GM21723 (cell line): ENCODE results near the gene SH2D4B.

Experiments
- ATAC-seq: cut with Tn5 transposase; IDR thresholded peaks from one replicate; pipeline ENCODE4 v1.9.1; 2021; ENCODE audit warnings: mild to moderate bottlenecking, moderate library complexity; ENCODE audit not compliant: unreplicated experiment

The SH2D4B gene

DNA sequence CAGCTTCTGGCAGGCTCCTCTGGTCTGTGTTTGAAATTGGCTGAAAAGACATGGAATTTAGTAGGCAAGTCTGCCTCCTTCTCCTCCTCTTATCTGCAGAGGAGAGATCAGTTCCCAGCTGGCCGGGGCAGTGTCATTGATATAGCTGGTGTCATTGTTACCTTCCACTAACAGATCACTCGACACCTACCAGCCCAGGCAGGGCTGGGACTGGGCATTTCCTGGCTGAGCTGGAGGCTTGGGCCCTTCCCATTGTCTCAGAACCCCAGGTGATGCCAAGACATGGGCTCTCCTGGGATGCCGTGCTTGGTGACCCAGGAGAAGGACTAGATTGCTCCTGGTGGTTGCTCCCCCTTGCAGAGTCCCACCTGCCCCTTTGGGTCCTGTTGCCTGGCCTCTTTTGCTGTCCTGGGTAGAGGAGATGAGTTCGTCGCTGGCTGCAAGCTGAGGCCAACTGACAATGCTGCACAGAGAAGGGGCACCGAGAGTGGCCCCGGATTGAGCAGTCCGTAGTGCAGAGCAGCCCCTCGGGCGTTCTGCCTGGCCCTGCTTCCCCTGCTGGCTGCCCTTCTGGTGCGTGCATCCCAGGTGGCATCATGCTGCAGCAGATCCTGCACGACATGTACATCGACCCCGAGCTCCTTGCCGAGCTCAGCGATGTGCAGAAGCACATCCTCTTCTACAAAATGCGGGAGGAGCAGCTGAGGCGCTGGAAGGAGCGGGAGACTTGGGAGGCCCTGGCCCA lies at the start of gene SH2D4B:
Gene SH2D4B (plus strand): TSS at position 167 of the 745 bp plus-strand sequence. CDS start 430 bp downstream, at position 597.
- ATAC-seq: no peak

DNA sequence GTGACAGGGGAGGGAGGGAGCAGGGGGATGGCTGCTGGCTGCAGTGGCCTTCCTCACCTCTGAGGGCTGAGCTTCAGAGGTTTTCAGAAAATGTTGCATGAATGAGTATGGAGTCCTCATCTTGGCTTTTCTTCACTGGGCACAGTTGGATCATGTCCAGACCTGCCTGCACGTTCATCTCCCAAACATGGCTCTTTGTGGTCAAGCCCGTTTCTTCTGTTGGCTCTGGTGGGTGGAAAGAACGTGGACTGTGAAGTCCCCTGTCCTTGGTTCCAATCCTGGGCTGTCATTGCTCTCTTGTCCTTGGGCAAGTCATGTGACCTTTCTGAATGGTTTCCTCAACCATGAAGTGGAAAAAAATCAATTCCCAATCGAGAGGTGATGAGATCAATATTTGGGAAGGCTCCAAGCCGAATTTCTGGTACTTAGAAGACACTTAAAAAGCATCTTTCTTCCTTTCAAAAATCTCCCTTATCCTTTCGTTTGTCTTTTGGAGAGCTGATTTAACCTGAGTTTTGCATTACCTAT lies 49.1 kb upstream of the SH2D4B start:
- no peak for ATAC-seq

DNA sequence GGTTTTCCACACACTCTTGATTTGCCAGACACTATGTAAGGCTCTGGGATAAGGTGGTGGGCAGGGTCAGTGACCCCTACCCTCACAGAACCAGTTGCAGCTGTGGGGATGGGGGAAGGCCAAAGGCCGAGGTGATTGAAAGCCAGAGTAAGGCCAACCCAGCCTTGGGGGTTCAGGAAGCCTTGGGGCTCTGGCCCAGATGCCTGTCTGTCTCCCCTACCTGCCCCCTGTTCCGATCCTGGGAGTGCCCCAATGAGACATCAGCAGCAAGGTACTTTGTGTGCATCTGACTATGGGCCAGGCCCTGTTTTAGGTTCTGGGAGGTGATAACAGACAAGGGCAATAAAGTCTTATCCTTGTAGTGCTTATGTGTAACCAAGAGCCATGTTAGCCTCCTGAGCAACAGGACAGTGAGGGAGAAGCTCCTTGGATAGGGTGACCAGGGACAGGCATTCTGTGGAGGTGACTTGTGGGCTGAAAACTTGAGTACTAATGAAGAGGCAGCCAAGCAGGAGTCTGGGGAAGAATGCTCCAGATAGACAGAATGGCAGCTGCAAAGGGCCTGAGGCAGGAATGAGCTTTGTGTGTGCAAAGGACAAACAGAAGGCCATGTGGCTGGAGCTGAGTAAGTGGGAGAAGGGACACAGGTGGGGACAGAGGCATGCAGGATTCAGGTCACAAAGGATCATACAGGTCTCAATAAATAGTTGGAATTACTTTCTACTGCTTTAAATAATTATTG lies 48.2 kb upstream of the SH2D4B start:
- no peak for ATAC-seq

DNA sequence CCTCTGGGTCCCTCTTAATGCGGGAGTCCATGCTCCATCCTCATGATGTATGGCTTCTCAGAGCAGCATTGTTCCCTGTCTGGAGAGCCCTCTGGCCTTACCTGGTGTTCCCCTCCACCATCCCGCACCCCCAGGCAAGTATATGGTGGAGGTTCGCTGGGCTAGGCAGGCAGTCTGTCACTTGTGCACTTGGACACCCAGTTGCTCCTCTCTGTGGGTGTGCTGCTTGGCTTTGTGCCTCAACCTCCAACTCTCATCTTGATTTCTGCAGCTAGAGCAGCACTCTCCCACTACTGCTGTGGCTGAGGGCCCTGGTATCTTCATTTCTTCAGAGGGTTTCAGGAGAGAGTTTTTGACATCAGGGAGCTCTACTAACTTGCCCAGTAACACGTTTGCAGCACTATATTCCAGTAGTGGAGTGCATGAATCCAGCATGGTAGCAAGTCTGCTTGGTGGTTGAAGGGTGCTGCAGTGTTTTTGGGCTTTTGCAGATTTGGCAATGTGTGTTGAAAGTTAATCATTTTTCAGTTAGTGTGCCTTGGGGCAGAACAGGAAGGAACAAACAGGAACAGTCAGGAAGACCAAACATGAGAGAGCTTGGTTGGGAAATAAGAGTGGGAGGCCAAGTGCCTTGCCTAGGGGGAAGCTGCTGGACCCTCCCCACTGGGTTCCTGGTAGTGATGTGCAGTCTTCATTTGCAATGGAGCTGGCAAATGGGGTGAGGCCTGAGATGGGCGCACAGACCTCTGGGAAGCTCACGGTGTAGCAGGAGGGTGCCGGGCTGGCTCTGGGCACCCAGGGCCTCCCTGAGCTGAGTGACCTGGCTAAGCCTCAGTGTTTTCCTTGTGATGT lies 46.2 kb upstream of the SH2D4B start:
- no peak for ATAC-seq

DNA sequence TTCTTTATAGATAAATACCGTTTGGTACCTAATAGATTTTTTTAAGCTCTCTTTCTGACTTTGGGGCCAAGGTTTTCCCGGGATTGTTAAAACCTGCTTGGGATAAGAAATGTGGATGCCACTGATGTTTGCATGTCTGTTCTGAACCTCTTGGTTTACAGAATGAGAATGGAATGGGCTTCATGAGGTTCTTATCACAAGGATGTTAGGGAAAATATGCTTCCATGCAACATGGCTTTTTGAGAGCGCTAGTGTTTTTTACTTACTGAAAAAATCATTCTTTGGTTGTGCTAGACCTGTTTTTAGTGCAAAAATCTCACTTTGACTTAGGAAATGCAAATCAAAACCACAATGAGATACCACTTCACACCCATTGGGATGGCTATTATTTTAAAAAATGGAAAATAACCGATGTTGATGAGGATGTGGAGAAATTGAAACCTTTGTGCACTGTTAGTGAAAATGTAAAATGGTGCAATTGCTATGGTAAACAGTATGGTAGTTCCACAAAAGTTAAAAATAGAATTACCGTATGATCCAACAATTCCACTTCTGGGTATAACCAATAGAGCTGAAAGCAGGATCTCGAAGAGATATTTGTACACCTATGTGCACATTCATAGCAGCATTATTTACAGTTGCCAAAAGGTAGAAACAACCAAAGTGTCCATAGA lies 44.7 kb upstream of the SH2D4B start:
- ATAC-seq: peak; percentile 37

DNA sequence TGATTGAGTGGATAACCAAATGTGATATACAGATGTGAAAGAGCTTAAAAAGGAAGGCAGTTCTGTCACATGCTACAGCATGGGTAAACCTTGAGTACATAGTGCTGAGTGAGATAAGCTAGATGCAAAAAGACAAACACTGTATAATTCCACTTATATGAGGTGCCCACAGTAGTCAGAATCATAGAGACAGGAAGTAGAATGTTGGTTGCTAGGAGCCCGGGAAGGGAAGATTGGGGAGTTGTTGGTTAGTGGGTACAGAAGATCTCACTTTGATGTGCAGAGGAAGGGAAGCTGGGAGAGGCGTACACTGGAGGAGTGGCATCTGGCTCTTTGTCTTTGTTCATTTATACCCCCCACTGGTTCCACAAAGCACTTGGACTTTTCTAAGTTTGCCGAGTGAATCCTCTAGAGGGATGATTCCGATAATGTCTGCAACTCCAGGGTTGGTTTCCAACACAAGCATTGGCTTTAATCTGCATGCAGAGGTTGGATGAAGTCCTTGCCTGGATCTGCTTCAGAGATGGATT lies 44.1 kb upstream of the SH2D4B start:
- peak; percentile 56 for ATAC-seq

DNA sequence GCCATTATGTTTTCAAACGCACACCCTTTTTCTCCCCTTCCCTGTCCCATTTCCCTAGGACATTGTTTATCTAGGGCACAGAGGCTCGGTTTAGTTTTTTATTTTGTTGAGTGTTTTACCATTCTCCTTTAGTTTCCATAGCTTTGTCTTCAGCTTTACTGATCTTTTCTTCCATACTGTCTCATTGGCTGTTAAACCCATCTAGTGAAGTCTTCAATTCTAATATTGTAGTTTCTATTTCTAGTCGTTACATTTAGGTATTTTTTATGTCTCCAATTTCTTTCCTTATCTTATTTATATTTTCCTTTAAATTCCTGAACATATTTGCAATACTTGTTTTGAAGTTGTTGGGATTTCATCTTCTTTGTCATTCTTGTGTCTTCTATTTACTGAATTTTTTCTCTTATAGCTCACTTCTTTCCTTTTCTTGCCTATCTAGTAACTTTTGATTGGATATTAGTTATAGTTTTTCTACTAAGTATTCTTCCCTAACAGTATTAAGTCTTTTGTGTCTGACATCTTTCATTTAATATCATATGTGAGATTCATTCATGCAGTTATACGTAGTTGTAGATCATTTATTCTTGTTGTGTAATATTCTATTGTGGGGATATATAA lies 41.0 kb upstream of the SH2D4B start:
- no peak for ATAC-seq

DNA sequence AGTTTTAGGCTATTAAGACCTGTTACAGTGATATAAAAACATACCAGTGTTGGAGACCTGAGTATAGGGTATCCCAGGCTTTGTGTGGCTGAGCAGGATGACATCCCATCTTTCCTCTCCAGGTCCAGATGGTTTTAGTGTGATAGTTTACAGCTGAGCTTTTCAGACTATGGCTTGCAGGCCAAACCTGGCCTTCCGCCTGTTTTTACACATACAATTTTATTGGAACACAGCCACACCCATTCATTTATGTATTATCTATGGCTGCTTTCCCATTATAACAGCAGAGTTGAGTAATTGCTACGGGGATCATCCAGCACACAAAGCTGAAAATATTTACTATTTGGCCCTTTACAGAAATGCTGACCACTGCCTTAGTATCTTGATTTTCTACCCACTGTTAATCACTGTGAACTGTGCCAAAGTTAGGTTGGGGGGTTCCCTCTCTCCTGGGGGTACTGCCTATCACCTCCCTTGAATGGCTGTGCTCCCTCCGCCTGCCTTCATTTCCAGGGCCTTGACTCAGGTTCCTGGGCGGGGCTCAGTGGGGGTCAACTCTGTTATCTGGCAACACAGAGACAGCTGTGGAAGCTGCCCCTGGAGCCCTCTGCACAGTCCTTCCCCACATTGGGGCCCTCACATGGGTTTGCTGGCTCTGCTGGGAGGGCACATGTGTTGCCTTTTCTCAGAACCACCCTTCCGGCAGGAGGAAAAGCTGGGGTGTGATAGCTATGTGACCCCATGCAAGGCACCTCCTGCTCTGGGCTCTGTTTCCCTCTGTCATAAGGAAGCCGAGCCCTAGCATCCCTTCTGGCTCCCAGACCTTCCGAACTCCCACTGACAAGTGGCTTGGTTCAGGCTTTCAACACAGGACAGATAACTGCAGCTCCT lies 40.3 kb upstream of the SH2D4B start:
- no peak for ATAC-seq

DNA sequence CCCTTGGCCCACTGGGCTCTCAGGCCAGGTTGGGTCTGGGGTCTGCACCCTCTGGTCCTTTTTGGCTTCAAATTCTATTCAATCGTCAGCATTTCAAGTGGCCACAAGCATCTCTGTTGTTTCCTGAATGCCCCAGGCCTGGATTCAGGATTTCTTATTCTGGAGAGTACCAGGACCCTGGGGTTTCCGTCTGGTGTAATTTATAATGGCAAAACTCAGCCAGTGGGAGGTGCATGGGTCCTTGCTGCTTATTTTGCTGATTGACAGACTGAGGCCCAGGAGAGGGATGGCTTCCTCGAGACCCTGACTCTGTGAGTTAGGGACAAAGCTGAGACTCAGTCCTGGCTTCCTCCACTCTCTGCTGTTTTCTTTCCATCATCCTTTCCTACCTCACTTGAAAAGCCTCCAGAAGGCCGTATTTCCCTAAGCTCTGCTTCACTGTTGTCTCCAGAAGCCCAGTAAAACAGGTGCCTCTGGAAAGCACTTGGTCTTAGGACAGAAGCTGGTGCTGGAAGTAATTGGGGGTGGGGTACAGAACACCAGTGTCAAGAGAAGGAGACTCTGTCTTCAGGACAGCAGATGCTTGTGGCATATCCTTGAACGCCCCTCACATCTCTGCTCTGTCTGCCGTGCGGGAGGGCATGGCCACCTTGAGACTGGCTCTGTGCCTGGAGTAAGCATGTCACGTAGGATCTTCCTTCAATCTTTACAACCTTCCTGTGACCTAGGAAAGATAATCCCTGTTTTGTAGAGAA lies 39.4 kb upstream of the SH2D4B start:
- no peak for ATAC-seq

DNA sequence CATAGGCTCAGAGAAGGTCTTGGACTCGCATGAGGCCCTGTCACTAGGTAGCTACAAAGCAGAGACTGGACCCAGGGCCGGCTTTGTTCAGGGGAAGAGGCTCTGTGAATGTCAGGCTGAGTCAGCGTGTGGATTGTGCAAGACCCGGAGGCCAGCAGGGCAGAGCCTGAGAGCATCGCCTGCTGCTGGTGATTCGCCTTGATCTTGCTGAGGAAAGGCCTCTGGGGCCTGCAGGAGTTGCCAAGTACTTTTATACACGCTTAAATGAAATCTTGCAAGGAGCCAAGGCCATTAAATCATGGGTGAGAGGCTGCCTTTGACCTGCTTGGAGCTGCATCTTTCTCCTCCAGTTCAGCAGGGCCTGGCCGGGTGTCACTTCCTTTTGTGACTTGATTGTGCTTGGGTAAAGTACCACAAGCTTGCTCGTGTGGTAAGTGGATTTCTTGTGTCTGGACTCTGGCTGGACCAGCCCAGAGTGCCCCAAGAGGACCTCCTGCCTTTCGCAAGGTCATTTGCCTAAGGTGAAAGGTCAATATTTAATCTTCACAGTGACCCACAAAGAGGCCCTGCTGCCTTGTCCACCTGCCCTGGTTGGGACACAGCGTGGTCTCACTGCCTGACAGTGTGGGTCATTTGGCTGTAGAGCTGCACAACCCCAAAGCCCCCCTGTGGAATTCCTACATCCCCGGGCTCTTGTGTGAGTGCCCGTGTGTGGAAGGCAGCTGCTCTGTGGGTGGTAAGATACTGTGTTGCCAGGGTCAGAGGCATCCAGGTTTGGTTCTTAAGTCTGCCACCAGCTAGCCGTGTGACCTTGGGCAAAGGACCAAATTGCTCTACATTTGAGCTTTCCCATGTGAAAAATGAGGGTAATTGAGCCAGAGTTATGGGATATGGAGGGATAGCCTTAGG lies 38.6 kb upstream of the SH2D4B start:
- no peak for ATAC-seq

DNA sequence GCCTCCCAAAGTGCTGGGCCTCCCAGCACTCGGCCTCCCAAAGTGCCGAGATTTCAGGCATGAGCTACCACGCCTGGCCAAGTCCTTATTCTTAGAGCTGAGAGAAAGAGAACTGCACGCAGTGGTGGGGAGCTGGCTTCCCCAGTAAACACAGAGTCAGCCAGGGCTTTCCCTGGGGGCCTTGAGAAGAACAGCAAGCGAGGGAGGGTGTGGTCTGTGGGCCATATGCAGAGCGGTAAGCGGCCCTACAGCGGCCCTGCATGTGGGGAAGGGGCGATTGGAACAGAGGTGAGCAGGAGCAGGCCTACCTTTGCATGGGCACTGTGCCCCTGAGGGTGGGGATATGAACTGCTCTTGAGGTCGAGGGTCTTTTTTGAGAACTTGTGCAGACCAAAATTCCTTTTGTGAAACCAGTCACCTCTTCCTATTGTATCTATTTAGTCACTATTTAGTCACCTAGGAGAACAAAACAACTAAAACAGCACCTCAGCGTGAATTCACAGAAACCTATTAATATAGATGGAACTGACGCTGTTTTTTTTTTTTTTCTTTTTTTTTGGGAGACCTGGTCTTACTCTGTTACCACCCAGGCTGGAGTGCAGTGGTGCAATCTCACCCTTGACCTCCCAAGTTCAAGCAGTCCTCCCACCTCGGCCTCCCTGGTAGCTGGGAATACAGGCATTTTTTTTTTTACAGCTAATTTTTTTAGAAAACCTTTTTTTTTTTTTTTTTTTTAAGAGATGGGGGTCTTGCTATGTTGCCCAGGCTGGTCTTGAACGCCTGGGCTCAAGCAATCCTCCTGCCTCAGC lies 36.9 kb upstream of the SH2D4B start:
- peak; percentile 63 for ATAC-seq

DNA sequence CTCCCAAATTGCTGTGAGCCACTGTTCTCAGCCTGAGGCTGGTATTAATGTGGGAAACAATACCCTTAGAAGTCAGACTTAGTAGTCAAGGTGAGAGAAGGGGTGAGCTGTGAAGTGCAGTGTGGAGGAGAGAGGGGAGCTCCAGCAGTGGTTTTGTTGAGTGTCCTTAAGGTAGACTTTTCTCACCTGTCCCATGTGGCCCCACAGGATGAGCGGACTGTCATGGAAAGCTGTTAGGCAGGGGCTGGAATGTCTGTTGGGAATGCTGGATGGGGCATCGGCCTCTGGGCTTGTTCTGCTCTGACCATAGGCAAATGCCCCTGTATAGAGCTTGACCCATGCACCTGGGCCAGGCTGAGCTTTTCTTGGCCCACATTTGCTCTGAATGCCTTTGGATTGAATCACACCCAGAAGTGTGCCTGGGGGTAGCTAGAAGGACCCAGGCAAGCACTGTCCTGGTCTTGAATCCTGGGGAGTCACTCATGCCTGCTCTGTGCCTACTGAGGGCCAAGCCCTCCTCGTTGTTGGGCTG lies 36.3 kb upstream of the SH2D4B start:
- ATAC-seq: no peak

DNA sequence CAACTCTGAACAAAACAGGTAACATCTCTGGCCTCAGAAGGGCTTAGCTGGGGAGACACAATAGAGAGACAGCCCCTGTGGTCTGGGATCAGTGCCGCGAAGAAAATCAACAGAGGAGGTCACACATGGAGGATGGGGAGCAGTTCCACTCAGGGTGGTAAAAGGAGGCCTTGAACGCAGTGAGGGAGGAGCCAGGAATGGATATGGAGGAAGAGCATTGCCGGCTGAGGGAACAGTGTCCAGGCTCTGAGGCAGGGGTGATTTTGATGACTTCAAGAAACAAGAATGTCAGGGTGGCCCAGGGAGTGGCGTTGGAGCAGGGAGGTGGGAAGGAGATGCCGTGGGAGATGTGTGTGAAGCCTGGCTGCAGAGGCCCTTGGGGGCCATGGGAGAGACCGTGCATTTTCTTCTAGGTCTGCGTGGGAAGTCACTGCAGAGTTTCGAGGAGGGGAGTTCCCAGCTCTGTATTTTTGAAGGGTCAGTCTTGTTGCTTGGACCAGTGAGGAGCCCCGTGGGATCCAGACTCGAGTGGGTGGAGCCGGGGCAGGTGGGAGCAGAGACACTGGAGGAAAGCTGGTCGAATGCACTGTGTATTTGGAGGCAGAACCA lies 35.7 kb upstream of the SH2D4B start:
- ATAC-seq: no peak

DNA sequence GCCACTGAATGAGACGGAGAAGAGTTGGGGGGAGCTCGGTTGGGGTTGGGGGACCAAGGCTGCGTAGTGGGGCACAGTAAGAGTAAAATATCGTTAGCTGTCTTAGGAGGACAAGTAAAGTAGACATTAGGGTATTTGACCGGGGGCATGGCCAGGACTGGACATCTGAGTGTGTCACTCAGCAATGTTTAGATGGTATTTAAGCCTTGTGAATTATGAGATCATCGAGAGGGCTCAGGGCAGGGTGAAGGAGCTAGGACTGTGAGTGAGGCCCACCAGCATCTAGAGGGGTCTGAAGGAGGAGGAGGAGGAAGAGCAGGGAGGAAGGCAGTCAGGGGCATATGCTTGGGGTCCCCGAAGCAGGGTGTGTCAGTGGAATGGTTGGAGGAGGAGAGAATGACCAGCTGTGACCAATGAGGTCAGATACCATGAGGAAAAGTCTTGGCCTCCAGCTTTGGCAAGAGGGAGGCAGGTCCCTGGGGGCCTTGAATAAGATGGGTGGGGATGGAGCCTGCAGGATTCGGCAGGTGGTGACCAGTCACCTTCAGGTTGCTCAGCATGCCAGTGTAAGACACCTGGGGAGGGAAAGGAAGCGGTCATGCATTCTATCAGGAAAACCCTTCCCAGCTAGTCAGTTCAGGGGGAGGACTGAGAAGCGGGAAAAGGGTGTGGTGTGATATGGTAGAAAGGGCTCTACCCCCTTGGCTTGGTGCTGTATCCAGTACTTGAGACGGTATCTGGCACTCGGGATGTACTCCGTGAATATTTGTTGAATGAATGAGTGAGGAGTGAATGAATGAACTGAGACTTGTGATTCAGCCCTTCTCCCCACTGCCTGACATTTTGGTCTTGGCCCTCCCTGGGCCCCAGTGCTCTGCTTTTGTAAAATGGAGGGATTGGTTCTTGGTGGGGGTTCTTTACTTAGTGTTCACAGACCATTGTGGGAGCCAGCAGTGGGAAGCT lies 34.8 kb upstream of the SH2D4B start:
- ATAC-seq: no peak
